H1 (cell line): Measurements from ENCODE around the gene KIF25. TPM values are rescaled to one million over a fixed set of nuclear protein-coding genes. Genes with fewer than 3 reads are reported as not detected.

ENCODE experiments used
- ASH2L ChIP-seq: fragments of 200-600, 300-600 bp; sonication (generic); IDR thresholded peaks from one replicate; pipeline ENCODE4 v1.7.1; 2017; ENCODE audit warnings: low read length
- FOSL1 ChIP-seq: IDR thresholded peaks from 2 replicates; pipeline ENCODE4 v1.6.1; 2011; ENCODE audit warnings: mild to moderate bottlenecking, low read depth, low read length, moderate library complexity; ENCODE audit not compliant: insufficient read depth
- GTF2F1 ChIP-seq: IDR thresholded peaks from 2 replicates; pipeline ENCODE4 v1.6.1; 2012; ENCODE audit warnings: low read depth, low read length, improper control_type of control experiment, borderline replicate concordance
- JUND ChIP-seq: IDR thresholded peaks from 2 replicates; pipeline ENCODE4 v1.6.1; 2011; ENCODE audit warnings: mild to moderate bottlenecking, improper control_type of control experiment, low read length
- POLR2A ChIP-seq, 2 experiments: IDR thresholded peaks; 1 replicate in 1 of 2; 2 replicates in 1 of 2; pipeline ENCODE4 v1.6.1; 2011; ENCODE audit warnings: low read depth in 2 of 2, low read length in 2 of 2, mild to moderate bottlenecking in 2 of 2; ENCODE audit errors: control extremely low read depth in 1 of 2
- SIX5 ChIP-seq: IDR thresholded peaks from 2 replicates; pipeline ENCODE4 v1.6.1; 2011; ENCODE audit warnings: mild to moderate bottlenecking, low read depth, low read length
- polyA plus RNA-seq, 7 experiments: library from polyadenylated mRNA; depleted of rRNA in 3 of 7; stranded (reverse) in 5 of 7; unstranded in 2 of 7; fragments of >200 nt in 5 of 7; fragments of 200-250 nt in 2 of 7; gene quantifications; 1 replicate in 5 of 7; 2 replicates in 1 of 7; 4 replicates in 1 of 7; pipeline versions ENCODE4 v1.2.1 to v1.2.3, GENCODE V29; 2011 to 2013; ENCODE audit warnings: missing spikeins in 2 of 7, mixed read lengths in 2 of 7
- total RNA-seq: library from RNA; stranded (reverse); fragmentation: NEBNext Ultra II Directional; extraction: Animal tissue kit (Norgen Biotek cat#: 25700); gene quantifications from 2 replicates; pipeline ENCODE4 v1.2.1, GENCODE V29; 2021
- TF ChIP-seq, protein P1 (sequence below): IDR thresholded peaks from 2 replicates; pipeline ENCODE4 v1.6.1; 2011; ENCODE audit warnings: low read length, improper control_type of control experiment
- TF ChIP-seq, protein P2 (sequence below): IDR thresholded peaks from 2 replicates; pipeline ENCODE4 v1.6.1; 2012; ENCODE audit warnings: inconsistent platforms
- TF ChIP-seq, protein P3 (sequence below): IDR thresholded peaks from 2 replicates; pipeline ENCODE4 v1.6.1; 2011; ENCODE audit warnings: low read depth, mild to moderate bottlenecking, low read length; ENCODE audit not compliant: insufficient read depth

The KIF25 gene
- total and polyA plus RNA-seq, 2 of the 8 experiments (the other 6 are each of a cell fraction or from before 2014, with no cell fraction given), result 1.5 to 2.0 TPM

DNA sequence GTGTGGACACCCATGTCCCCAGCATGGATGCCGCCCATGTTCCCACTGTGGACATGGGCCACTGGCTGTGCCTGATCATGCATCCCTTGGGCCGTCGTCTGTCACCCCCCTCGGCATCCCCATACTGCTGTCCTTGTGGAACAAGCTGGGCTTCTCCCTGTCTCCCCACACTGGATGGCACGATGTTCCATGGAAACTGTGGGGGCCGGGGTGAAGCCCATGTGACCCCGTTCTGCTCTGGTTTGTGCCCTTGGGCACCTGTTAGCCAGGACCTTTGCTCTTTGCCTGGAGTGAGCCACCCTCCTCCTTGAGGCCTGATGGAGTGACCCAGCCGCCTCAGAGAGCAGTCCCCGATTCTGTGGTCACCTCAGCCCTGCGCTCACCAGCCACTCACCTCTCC, 89.1 kb downstream of the KIF25 start (continued):
- no peak for TF ChIP-seq FOSL1
- no peak for TF ChIP-seq SIX5
- no peak for TF ChIP-seq JUND
- no peak for TF ChIP-seq ASH2L
- TF ChIP-seq POLR2A (IDR thresholded peaks at IDR 0.05; ENCODE audit: control extremely low read depth in 1 of 2, low read depth in 2 of 2, low read length in 2 of 2), result no peak
- TF ChIP-seq, protein P1, sequence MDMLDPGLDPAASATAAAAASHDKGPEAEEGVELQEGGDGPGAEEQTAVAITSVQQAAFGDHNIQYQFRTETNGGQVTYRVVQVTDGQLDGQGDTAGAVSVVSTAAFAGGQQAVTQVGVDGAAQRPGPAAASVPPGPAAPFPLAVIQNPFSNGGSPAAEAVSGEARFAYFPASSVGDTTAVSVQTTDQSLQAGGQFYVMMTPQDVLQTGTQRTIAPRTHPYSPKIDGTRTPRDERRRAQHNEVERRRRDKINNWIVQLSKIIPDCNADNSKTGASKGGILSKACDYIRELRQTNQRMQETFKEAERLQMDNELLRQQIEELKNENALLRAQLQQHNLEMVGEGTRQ, result no peak
- TF ChIP-seq GTF2F1, result no peak
- TF ChIP-seq, protein P2, sequence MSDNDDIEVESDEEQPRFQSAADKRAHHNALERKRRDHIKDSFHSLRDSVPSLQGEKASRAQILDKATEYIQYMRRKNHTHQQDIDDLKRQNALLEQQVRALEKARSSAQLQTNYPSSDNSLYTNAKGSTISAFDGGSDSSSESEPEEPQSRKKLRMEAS, result no peak
- TF ChIP-seq, protein P3, sequence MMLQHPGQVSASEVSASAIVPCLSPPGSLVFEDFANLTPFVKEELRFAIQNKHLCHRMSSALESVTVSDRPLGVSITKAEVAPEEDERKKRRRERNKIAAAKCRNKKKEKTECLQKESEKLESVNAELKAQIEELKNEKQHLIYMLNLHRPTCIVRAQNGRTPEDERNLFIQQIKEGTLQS, result no peak
